GM15510 (cell line): ENCODE measurements around the gene ZBTB5.
A peak's percentile ranks its signal among the peaks of the same experiment; 100 is the strongest.

Experiments
- POLR2A ChIP-seq: IDR thresholded peaks from 3 replicates; pipeline ENCODE4 v1.6.1; 2011; ENCODE audit warnings: borderline replicate concordance; ENCODE audit not compliant: insufficient read length; ENCODE audit errors: extremely low read depth

Gene ZBTB5

DNA sequence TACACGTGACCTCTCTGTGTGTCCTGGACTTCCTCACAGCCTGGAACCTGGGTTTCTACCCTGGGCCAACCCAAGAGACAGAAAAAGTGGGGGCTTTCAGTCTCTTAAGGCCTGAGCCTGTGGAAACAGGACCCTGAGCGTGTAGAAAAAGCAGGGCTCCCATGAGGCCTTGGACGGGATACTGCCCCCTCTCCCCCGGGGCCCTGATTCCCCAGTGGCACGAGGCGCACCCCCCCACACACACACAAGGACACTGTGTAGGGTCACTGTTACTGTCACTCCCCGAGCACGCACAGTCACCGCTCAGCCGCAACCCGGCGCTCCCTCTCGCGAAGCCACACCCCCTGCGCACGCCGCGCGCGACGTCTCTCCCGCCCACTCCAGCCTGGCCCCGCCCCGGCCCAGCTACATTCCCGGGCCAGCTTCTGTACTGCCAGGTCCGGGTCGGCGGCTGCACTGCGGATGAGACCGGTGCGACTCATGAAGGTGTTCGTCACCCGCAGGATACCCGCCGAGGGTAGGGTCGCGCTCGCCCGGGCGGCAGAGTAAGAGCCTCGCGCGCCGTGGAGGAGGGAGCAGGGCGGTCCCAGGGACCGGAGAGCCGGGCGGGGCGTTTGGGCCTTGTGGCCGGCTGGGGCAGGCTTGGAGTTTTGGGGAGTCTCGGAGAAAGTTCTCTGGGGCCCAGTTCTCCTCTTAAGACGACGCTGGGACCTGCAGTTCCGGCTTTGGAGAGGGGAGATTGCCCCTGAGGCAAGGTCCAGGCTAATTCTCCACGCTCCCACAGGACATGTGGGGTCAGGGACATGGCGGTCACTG lies 42.8 kb downstream of the ZBTB5 start, which contains the start of gene GRHPR:
Gene GRHPR (plus strand): TSS at position 408 of the 816 bp plus-strand sequence. CDS start 55 bp downstream, at position 463.
- peak; percentile 82 for TF ChIP-seq POLR2A

DNA sequence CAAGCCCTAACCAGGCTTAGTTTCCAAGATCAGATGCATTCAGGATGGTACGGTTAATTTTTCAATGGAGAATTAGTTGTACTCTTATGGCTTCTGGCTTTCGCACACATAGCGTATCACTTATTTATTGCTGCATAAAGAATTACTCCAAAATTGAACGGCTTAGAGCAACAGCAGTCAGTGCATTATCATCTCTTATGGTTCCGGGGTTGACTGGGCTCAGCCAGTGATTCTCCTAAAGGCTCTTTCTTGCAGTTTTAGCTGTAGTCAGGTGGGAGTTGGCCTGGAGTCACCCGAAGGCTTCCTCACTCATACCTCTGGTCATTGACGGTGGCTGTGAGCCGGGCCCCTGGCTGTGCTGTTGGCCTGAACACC lies 43.3 kb downstream of the ZBTB5 start:
- no peak for TF ChIP-seq POLR2A

DNA sequence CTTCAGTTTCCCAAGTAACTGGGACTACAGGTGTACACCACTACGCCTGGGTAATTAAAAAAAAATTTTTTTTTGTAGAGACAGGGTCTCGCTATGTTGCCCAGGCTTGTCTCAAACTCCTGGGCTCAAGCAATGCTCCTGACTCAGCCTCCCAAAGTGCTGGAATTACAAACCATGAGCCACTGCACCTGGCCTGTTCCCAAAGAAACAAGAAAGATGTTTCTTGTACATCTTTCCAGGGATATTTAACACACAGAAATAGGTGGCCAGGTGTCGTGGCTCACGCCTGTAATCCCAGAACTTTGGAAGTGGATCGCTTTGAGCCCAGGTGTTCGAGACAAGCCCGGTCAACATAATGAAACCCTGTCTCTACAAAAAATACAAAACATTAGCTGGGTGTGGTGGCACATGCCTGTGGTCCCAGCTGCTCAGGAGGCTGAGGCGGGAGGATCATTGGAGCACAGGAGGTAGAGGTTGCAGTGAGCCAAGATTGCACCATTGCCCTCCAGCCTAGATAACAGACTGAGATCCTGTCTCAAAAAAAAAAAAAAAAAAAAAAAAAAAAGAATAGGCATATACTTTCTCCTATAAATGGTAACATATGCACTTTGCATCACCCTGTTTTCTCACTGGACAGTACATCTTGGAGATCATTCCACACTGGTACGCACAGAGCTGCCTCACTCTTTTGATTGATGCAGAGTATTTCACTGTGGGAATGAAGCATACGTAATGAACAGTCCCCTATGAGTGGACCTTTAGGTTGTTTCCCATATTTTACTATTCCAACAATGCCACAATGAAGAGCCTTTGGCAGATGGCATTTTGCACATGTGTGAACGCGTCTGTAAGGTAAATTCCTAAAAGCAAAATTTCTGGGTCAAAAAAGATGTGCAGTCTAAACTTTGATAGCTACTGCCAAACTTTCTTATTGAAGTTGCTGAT lies 44.7 kb downstream of the ZBTB5 start:
- TF ChIP-seq POLR2A = no peak

DNA sequence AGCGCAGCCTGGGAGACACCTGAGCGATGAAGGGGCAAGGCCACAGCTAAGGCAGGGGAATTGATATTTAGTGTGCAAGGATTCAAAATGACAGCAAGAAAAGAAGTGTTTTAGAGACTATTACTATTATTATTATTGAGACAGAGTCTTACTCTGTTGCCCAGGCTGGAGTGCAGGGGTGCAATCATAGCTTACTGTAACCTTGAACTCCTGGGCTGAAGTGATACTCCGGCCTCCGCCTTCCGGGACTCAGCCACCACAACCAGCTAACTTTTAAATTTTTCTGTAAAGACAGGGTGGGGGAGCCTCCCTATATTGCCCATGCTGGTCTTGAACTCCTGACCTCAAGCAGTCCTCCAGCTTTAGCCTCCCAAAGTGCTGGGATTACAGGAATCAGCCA lies 46.0 kb downstream of the ZBTB5 start:
- TF ChIP-seq POLR2A = no peak

- TF ChIP-seq POLR2A = no peak
These were observed 47.2 kb downstream of the ZBTB5 start for GRCh38 chr9:37417857-37418618.

GRCh38 chr9:37417252-37417803 lies 47.9 kb downstream of the ZBTB5 start:
- TF ChIP-seq POLR2A = no peak

- TF ChIP-seq POLR2A = no peak
These were observed 50.1 kb downstream of the ZBTB5 start for GRCh38 chr9:37415011-37415719.

- TF ChIP-seq POLR2A = no peak
These were observed 50.7 kb downstream of the ZBTB5 start for GRCh38 chr9:37414503-37414943.

GRCh38 chr9:37413311-37413710 lies 51.9 kb downstream of the ZBTB5 start:
- TF ChIP-seq POLR2A = no peak

DNA sequence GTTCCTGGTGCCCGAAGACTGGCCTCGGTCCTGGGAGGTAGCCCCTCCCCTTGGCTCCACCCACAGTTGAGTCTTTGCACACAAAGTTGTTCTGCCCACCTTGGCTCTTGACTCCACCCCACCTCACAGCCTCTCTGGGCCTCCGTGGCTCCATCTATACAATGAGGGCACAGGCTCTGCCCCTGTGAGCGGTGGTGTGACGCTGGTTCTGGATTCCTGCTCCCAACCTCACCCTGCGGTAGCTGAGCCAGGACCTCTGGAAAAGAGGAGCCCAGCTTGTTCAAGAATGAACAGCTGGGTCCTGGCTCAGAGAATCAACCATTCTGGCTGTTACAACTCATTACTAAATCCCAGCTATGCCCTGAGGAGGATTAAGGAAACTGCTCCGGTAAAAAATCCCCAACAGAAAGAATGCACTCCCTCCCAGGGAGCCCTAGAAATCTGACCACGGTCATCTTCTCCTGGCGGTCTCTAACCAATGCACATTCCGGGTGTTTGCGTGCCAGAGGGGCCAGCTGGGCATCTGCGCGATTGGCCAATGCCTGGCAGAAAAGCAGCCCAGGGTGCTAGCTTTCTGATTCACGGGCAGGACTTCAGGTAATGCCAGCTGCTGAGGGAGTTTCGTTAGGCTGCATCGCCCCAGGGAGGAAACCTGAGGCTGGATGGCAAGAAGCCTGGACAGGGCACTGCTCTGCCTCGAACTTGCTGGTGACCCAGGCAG lies 52.7 kb downstream of the ZBTB5 start:
- TF ChIP-seq POLR2A = no peak

DNA sequence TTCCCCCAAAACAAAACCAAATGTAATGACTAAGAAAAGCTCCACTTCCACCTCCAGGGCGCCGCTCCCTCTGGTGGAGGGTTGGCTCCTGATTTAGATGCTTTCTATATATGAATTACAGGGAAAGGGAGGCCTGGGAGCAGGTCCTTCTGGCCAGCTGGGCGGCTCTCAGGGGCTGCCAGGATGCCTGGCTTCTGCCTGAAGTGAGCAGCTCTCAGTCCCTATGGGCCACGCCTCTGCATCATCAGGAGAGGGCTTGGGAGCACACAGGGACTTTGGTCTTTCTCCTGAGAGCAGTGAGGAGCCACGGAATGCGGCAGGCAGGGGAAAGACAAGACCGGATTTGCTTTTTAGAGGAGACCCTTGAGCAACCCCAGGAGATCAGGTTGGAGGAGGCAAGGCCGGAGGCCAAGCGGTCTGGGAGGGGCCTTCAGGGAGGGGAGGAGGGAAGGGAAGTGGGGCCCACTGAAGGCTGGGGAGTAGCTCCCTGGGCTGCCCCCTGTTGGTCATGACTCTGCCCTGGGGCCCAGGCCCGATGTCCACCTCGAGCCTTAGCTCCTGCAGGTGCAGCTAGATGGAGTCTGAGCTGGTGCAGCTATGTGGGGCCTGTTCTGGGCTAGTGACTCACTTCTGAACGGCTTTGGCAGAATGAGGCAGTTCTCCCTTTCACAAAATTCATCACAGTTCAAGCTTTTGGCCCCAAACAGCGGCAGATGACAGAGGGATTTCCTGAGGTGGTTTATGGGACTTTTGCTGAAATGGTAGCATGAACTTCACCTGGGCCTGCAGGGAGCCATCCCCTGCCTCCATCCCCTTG lies 54.1 kb downstream of the ZBTB5 start:
- TF ChIP-seq POLR2A = peak; percentile 50

DNA sequence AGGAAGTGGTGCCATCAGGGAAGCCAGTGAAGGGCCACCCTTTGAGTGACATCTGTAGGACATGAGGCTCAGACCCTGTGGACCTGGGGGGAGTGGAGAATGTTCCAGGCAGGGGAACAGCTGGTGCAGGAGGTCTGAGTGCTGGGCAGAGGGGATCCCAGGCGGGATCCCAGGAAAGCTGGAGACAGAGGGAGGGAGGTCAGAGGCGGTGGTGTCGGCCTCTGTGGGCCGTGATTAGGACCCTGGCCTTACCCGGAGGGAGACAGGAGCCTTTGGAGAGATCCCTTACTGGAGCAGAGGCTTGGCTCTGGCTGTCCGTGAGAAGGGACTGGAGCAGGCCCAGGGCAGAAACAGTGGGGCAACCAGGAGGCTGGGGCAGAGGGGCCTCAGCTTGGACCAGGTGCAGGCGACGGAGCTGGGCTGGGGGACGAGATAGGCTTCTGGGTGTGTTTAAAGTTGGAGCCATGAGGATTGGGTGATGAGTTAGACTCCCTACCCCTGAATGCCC lies 54.8 kb downstream of the ZBTB5 start:
- no peak for TF ChIP-seq POLR2A

DNA sequence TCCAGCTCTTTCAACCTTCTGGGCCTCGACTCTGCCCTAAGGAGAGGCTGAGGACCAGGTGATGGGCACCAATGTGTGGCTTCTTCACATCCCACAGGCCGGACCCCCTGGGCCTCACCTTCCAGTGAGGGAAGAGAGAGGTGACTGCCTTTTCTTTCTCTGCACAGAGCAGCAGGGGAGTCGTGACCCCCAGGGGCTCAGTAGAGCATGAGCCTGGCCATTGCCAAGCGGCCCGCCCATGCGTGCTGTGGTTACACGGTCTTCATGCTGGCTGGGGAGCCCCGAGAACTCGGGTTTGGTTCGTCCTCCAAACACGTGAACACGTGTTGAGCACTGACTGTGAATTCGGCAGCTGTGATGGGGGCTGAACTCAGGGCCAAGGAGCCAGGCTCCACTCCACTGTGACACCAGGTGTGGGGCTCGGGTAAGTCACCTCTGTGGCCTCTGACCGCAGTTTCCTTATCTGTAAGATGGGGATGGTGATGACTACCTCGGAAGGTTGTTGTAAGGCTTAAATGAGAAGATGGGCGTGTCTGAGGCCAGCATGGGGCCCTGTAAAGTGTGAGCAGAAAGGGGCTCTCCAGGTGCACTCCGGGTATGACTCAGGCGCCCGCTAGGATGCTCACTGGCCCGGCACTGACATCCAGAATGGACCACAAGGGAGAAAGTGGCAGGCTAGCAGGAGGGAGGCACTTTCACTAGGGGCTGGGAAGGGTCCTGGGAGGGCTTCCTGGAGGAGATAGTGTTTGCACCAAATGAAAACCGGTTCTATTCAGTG lies 56.1 kb downstream of the ZBTB5 start:
- TF ChIP-seq POLR2A = peak; percentile 56
